Neural cell (in vitro differentiated cells): ENCODE results near the gene FOXO1. TPM values are rescaled to one million over a fixed set of nuclear protein-coding genes. Genes with fewer than 3 reads are reported as not detected.

Source experiments
- H2AFZ ChIP-seq: fragments of 200-600, 300-800 bp; sonication (generic), shearing (Covaris generic); 2 replicates; pipeline ENCODE4 v1.6.0; 2014; ENCODE audit warnings: low read depth, mild to moderate bottlenecking, antibody characterized with exemption, low read length, moderate library complexity
- H3F3A ChIP-seq: fragments of 200-600 bp; shearing (Covaris generic); 2 replicates; pipeline ENCODE4 v1.6.1; 2016; ENCODE audit warnings: mild to moderate bottlenecking, moderate library complexity, mixed read lengths, antibody characterized with exemption, low read length; ENCODE audit not compliant: insufficient read depth, poor library complexity, severe bottlenecking
- H3K27ac ChIP-seq: fragments of 200-600, 300-800 bp; sonication (generic), shearing (Covaris generic); 2 replicates; pipeline ENCODE4 v1.5.1; 2014; ENCODE audit warnings: mild to moderate bottlenecking, low read length, moderate library complexity
- H3K27me3 ChIP-seq: fragments of 300-800, 200-600 bp; sonication (generic), shearing (Covaris generic); 2 replicates; pipeline ENCODE4 v1.6.0; 2014; ENCODE audit warnings: mild to moderate bottlenecking, low read depth, low read length, moderate library complexity; ENCODE audit not compliant: insufficient read depth
- H3K36me3 ChIP-seq: fragments of 300-800, 200-600 bp; sonication (generic), shearing (Covaris generic); 2 replicates; pipeline ENCODE4 v1.5.1; 2014; ENCODE audit warnings: mild to moderate bottlenecking, antibody characterized with exemption, low read length, moderate library complexity; ENCODE audit not compliant: insufficient read depth
- H3K4me2 ChIP-seq: fragments of 300-800, 200-600 bp; sonication (generic), shearing (Covaris generic); 2 replicates; pipeline ENCODE4 v1.6.0; 2014; ENCODE audit warnings: mild to moderate bottlenecking, low read length
- H3K4me3 ChIP-seq: fragments of 300-800, 200-600 bp; sonication (generic), shearing (Covaris generic); 2 replicates; pipeline ENCODE4 v1.5.1; 2014; ENCODE audit warnings: mild to moderate bottlenecking, low read length, moderate library complexity
- H3K79me2 ChIP-seq: fragments of 200-600 bp; shearing (Covaris generic); replicated peaks from 2 replicates; pipeline ENCODE4 v1.6.0; 2014; ENCODE audit warnings: mild to moderate bottlenecking, low read length, moderate library complexity; ENCODE audit not compliant: insufficient read depth
- H3K9ac ChIP-seq: fragments of 300-800, 200-600 bp; sonication (generic), shearing (Covaris generic); 2 replicates; pipeline ENCODE4 v1.6.1; 2016; ENCODE audit warnings: mild to moderate bottlenecking, low read length, mixed read lengths
- H3K9me2 ChIP-seq: fragments of 200-600 bp; shearing (Covaris generic); 2 replicates; pipeline ENCODE4 v1.6.1; 2016; ENCODE audit warnings: mild to moderate bottlenecking, low read length, mixed read lengths; ENCODE audit not compliant: insufficient read depth
- H3K9me3 ChIP-seq: fragments of 200-600, 300-800 bp; sonication (generic), shearing (Covaris generic); 2 replicates; pipeline ENCODE4 v1.6.1; 2016; ENCODE audit warnings: mild to moderate bottlenecking, mixed run types, low read length, moderate library complexity, mixed read lengths
- H4K20me1 ChIP-seq: fragments of 200-600 bp; shearing (Covaris generic); 2 replicates; pipeline ENCODE4 v1.6.1; 2016; ENCODE audit warnings: mild to moderate bottlenecking, mixed run types; ENCODE audit not compliant: insufficient read depth
- CTCF ChIP-seq: fragments of 450-650 bp; IDR thresholded peaks from 2 replicates; pipeline ENCODE4 v1.5.1; 2014; ENCODE audit warnings: antibody characterized with exemption, mild to moderate bottlenecking, moderate library complexity; ENCODE audit not compliant: poor library complexity, severe bottlenecking
- EP300 ChIP-seq: fragments of 450-650 bp; conservative IDR thresholded peaks from 2 replicates; pipeline ENCODE4 v1.6.1; 2014; ENCODE audit warnings: antibody characterized with exemption, mild to moderate bottlenecking, moderate library complexity; ENCODE audit not compliant: poor library complexity, severe bottlenecking
- EZH2 ChIP-seq: fragments of 200-600, 300-800 bp; shearing (Covaris generic), sonication (generic); IDR thresholded peaks from 2 replicates; pipeline ENCODE4 v1.6.1; 2014; ENCODE audit warnings: antibody characterized with exemption, low read length, borderline replicate concordance, mild to moderate bottlenecking; ENCODE audit not compliant: insufficient read depth, poor library complexity, severe bottlenecking
- MXI1 ChIP-seq: fragments of 450-650 bp; conservative IDR thresholded peaks from 2 replicates; pipeline ENCODE4 v1.6.1; 2014; ENCODE audit warnings: antibody characterized with exemption, mild to moderate bottlenecking; ENCODE audit not compliant: poor library complexity, severe bottlenecking
- POLR2AphosphoS5 ChIP-seq: IDR thresholded peaks from 2 replicates; pipeline ENCODE4 v1.6.1; 2012
- REST ChIP-seq: IDR thresholded peaks from 2 replicates; pipeline ENCODE4 v1.6.1; 2012; ENCODE audit warnings: borderline replicate concordance
- SMC3 ChIP-seq: fragments of 450-650 bp; conservative IDR thresholded peaks from 2 replicates; pipeline ENCODE4 v1.6.1; 2014; ENCODE audit warnings: antibody characterized with exemption, mild to moderate bottlenecking, moderate library complexity; ENCODE audit not compliant: poor library complexity
- TAF1 ChIP-seq: IDR thresholded peaks from 2 replicates; pipeline ENCODE4 v1.6.1; 2012; ENCODE audit warnings: low read depth
- polyA plus RNA-seq: library from polyadenylated mRNA; depleted of rRNA; stranded (reverse); fragments of >200 nt; gene quantifications from 2 replicates; pipeline ENCODE4 v1.2.3, GENCODE V29; 2014

FOXO1 gene
- polyA plus RNA-seq, 1 donor from 2014 or later, result 1.2 TPM

- Histone ChIP-seq H3K9me3 (no peaks in the 10 kb centered on the region), H3K9me2 (no peaks in the 10 kb centered on the region), H4K20me1 (no peaks in the 10 kb centered on the region), H3K9ac (no peak overlapping the region), H3F3A (no peaks in the 10 kb centered on the region), H2AFZ (no peak overlapping the region), H3K36me3 (no peaks in the 10 kb centered on the region), H3K27ac (no peak overlapping the region), H3K27me3 (no peaks in the 10 kb centered on the region), H3K4me3 (no peak overlapping the region), H3K79me2 (no peaks in the 10 kb centered on the region), H3K4me2 (no peak overlapping the region)
- TF ChIP-seq CTCF, result no peak
- TF ChIP-seq TAF1, result no peak
These were observed 70.7 kb downstream of the FOXO1 start for GRCh38 chr13:40595693-40596092.

GRCh38 chr13:40592035-40592434 lies 74.4 kb downstream of the FOXO1 start:
- H3K27ac ChIP-seq, result no peak overlapping the region
- no peak overlapping the region for H3K4me2 ChIP-seq
- no peaks in the 10 kb centered on the region for H3K36me3 ChIP-seq
- H3K9me2 ChIP-seq, result no peaks in the 10 kb centered on the region
- H3K4me3 ChIP-seq, result no peak overlapping the region
- no peak overlapping the region for H2AFZ ChIP-seq
- no peaks in the 10 kb centered on the region for H4K20me1 ChIP-seq
- H3K27me3 ChIP-seq, result no peaks in the 10 kb centered on the region
- H3K79me2 ChIP-seq, result no peaks in the 10 kb centered on the region
- no peaks in the 10 kb centered on the region for H3K9me3 ChIP-seq
- H3K9ac ChIP-seq, result no peak overlapping the region
- H3F3A ChIP-seq, result no peaks in the 10 kb centered on the region
- TF ChIP-seq EP300 (no peak), CTCF (no peak), EZH2 (no peak), POLR2AphosphoS5 (no peak), REST (no peak), SMC3 (no peak), MXI1 (no peak)
